HG02759 (cell line): ENCODE data around the gene RAMP3.
"Not testable (repeated sequence)": the region's sequence is repeated elsewhere in the genome, so short reads cannot be mapped to it uniquely, and the experiment has no call there.

Experiments used
- ATAC-seq: cut with Tn5 transposase; IDR thresholded peaks from one replicate; pipeline ENCODE4 v1.9.1; 2021; ENCODE audit warnings: mild to moderate bottlenecking, moderate library complexity; ENCODE audit not compliant: unreplicated experiment

RAMP3 gene

GRCh38 chr7:45131891-45132290 lies 25.7 kb upstream of the RAMP3 start:
- ATAC-seq = no peak

- no peak for ATAC-seq
These were observed 24.8 kb upstream of the RAMP3 start for GRCh38 chr7:45132708-45133320.

- no peak for ATAC-seq
These were observed 24.2 kb upstream of the RAMP3 start for GRCh38 chr7:45133352-45133751.

- no peak for ATAC-seq
These were observed 23.7 kb upstream of the RAMP3 start for GRCh38 chr7:45133877-45134276.

GRCh38 chr7:45136106-45137060 lies 21.2 kb upstream of the RAMP3 start:
- peak; percentile 62 for ATAC-seq

- no peak for ATAC-seq
These were observed 18.9 kb upstream of the RAMP3 start for GRCh38 chr7:45138433-45139267.

- ATAC-seq = no peak
These were observed 16.8 kb upstream of the RAMP3 start for GRCh38 chr7:45140827-45141226.

- no peak for ATAC-seq
These were observed 14.0 kb upstream of the RAMP3 start for GRCh38 chr7:45143616-45144015.

- no peak for ATAC-seq
These were observed 11.7 kb upstream of the RAMP3 start for GRCh38 chr7:45145881-45146280.

GRCh38 chr7:45146531-45147379 lies 10.8 kb upstream of the RAMP3 start:
- no peak for ATAC-seq

- ATAC-seq = no peak
These were observed 9.5 kb upstream of the RAMP3 start for GRCh38 chr7:45147858-45148652.

GRCh38 chr7:45148653-45148973 lies 9.0 kb upstream of the RAMP3 start:
- no peak for ATAC-seq

- ATAC-seq = no peak
These were observed 8.0 kb upstream of the RAMP3 start for GRCh38 chr7:45149606-45150005.

GRCh38 chr7:45150199-45150598 lies 7.4 kb upstream of the RAMP3 start:
- no peak for ATAC-seq

- ATAC-seq = no peak
These were observed 6.4 kb upstream of the RAMP3 start for GRCh38 chr7:45151131-45151684.

GRCh38 chr7:45151967-45152366 lies 5.6 kb upstream of the RAMP3 start:
- no peak for ATAC-seq

- ATAC-seq = no peak
These were observed 4.4 kb upstream of the RAMP3 start for GRCh38 chr7:45153233-45153632.

GRCh38 chr7:45153861-45154260 lies 3.7 kb upstream of the RAMP3 start:
- ATAC-seq = not testable (repeated sequence)

GRCh38 chr7:45155357-45155900 lies 2.2 kb upstream of the RAMP3 start:
- no peak for ATAC-seq
